Prostate gland (tissue), 2 donors: ENCODE data around the gene NCR2.
A peak's percentile ranks its signal among the peaks of the same experiment; 100 is the strongest.

Source experiments
- POLR2A ChIP-seq: fragments of 450-650 bp; IDR thresholded peaks from one replicate; pipeline ENCODE4 v1.6.1; 2016; ENCODE audit warnings: antibody characterized with exemption, mild to moderate bottlenecking
- POLR2AphosphoS5 ChIP-seq: sonication (generic); formaldehyde crosslinking; IDR thresholded peaks from one replicate; pipeline ENCODE4 v1.6.1; 2017; ENCODE audit warnings: antibody characterized with exemption
- TF ChIP-seq, protein P1 (sequence below), 4 experiments: fragments of 200-600 bp in 2 of 4; fragments of 450-650 bp in 2 of 4; sonication (generic) in 2 of 4; IDR thresholded peaks; 1 replicate in 3 of 4; 2 replicates in 1 of 4; pipeline ENCODE4 v1.5.1; 2016 to 2019; ENCODE audit warnings: antibody characterized with exemption in 4 of 4, mild to moderate bottlenecking in 2 of 4, moderate library complexity in 2 of 4

- TF ChIP-seq, protein P1, sequence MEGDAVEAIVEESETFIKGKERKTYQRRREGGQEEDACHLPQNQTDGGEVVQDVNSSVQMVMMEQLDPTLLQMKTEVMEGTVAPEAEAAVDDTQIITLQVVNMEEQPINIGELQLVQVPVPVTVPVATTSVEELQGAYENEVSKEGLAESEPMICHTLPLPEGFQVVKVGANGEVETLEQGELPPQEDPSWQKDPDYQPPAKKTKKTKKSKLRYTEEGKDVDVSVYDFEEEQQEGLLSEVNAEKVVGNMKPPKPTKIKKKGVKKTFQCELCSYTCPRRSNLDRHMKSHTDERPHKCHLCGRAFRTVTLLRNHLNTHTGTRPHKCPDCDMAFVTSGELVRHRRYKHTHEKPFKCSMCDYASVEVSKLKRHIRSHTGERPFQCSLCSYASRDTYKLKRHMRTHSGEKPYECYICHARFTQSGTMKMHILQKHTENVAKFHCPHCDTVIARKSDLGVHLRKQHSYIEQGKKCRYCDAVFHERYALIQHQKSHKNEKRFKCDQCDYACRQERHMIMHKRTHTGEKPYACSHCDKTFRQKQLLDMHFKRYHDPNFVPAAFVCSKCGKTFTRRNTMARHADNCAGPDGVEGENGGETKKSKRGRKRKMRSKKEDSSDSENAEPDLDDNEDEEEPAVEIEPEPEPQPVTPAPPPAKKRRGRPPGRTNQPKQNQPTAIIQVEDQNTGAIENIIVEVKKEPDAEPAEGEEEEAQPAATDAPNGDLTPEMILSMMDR (IDR thresholded peaks at IDR 0.05), result peak in 3 of 4 experiments; percentile 48 to 68 (median 65)
- TF ChIP-seq POLR2A, result no peak
- TF ChIP-seq POLR2AphosphoS5, result peak; percentile 25
Observed at GRCh38 chr6:41367700-41368099, 32.3 kb downstream of the NCR2 start.
